Measurements from ENCODE around the gene SCYGR1.
"Not testable (repeated sequence)": the region's sequence is repeated elsewhere in the genome, so short reads cannot be mapped to it uniquely, and the experiment has no call there.

The SCYGR1 gene

DNA sequence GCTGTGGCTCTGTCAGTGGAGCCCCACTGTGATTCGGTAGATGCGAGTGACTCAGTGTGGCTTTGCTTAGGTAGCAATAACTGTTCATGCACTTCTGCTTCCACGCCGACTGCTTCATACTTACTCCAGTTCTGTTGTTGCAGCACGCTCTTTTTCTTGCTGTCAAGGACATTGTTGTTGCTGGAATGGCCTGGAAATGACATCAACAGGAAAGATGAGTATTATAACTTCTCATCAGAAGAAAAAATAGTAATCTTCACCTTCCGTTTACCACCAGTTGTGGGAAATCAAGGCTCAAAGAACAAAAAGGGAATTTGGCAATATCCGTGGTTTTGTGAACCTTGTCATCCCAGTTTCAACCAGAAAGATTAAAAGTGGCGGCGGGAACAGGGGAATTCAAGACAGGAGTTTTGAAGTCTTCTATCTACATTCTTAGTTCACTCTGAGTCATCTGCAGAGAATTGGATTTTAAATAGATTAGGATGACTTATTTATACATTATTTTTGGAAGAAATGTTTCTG is 16.9 kb downstream of the SCYGR1 start:
- DNase-seq (ENCODE audit: low spot score) = no peak

DNA sequence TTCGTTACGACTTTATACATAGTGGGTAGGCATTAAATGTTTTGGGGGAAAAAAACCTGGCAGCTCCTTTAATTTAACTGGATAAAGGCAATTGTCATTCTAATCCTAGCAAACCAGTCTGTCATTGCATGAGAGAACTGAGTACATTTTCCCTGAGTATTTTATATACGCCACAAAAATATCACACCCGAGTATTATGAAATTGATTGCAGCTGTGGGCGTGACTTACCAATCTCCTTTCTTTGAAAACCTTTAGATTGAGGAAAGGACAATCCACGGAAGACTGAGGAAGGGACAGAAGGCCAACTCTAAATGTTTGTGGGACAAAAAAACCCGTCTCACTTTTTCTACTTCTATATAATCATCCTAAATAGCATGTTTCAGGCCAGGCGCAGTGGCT is 17.7 kb downstream of the SCYGR1 start:
- DNase-seq (ENCODE audit: low spot score) = no peak

DNA sequence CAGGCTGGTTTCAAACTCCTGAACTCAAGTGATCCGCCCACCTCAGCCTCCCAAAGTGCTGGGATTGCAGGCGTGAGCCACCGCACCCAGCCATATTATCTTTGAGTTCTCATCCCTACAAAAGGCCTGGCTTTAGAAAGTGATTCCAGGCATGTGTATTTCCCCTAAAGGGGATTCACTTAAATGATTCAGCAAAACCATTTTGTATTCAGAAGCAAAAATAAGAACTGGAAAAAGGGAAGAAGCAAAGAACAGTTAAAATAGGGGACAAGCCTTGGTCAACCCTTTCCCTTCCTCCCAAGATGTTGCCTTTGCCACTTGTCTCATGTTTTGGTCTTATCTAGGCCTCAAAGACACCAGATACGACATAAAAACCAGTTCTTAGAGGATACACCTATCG is 19.2 kb downstream of the SCYGR1 start:
- DNase-seq (ENCODE audit: low spot score) = no peak

DNA sequence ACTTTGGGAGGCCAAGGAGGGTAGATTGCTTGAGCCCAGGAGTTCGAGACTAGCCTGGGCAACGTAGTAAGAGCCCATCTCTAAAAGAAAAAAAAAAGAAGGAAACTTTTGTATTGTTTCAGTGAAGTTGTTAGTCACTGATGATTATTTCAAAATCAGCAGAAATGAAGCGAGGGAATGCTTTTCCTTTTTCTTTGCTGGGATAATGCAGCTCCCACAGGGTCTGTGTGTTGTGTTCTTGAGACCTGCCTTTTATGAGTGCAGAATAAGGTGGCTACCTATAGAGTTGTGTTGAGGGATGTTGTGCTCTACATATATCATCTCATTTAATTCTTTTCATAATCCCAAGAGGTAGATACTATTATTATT is 20.3 kb downstream of the SCYGR1 start:
- no peak for DNase-seq (ENCODE audit: low spot score)

DNA sequence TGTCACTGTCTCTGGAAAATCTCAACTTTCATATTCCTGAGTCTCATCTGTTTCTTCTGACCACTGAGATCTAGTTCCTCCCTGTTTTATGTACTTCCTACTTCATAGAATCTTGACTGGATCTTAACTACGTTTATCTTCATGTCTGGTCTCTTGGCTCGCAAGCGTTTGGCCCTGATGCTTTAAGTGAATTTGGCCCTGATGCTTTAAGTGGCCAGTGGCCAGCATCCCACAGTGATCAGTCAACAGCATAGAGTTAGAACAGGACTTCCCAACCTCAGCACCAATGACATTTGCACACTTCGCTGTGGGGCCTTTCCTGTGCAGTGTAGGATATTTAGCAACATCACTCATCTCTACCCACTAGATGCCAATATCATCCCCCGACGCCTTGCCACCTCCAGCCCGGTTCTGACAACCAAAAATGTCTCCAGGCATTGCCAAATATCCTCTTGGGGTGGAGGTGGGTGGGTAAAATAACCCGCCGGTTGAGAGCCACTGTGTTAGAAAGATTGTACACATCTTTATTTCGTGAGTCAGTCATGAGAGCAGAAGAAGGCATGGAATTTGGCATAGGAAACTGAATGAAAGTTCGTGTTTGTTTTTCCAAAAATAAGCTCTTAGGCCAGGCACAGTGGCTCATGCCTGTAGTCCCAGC is 20.9 kb downstream of the SCYGR1 start:
- DNase-seq (ENCODE audit: low spot score) = no peak

DNA sequence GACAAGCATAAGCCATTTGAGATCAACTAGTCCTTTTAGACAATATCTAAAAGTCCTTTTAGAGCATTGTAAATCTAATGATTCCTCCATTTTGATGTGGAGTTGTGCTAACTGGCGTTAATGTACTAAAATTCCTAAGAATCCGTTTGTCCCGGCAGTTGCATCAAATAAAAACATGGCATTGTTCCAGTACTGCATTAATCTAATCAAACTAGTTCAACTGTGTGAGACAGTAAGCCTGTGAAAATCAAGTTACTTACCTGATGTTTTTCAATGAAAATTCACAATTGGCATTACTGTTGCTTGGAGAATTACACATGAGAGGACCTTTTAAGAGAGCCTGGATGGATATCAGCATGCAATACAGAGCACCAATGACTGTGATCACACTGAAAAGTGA is 21.9 kb downstream of the SCYGR1 start:
- DNase-seq (ENCODE audit: low spot score) = no peak

DNA sequence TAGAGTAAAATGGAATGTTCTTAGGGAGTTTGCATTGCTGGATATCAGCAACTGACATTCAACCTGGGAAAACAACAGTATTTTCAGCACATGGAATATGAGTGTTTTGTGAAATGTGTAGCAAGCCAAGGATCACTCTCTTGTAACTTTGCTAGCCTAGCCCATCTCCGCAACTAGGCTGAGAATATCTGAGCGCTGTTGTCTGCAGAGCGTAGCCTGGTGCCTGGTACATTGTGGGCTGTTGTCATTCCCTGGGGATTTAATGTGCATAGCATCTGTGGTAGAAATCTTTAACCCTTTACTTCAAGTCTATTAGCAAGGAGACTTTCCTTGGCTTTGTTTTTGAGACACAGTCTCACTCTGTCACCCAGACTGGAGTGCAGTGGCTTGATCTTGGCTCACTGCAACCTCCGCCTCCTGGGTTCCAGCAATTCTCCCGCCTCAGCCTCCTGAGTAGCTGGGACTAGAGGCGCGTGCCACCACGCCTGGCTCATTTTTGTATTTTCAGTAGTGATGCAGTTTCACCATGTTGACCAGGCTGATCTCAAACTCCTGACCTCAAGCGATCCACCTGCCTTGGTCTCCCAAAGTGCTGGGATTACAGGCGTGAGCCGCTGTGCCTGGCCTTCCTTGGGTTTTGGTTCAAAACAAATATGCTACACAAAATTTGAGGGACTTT is 23.0 kb downstream of the SCYGR1 start:
- DNase-seq (ENCODE audit: low spot score) = not testable (repeated sequence)

DNA sequence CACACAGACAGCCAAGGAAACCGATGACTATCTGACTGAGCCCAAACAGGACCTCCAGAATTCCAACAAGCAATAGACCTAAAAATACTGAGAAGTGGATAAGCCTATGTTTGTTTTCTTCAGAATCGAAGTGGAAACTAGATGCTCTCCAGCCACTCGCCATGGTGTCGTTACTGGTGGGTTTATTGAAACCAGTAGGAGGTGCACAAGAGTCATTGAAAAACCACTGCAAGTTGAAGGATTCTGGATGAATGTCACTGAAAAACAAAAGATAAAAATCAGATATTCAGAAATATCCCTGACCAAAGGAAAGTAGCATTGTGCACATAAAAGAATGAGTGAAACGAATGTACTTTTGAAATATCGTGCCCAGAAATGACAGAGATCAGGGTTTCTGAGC is 24.0 kb downstream of the SCYGR1 start:
- no peak for DNase-seq (ENCODE audit: low spot score)

DNA sequence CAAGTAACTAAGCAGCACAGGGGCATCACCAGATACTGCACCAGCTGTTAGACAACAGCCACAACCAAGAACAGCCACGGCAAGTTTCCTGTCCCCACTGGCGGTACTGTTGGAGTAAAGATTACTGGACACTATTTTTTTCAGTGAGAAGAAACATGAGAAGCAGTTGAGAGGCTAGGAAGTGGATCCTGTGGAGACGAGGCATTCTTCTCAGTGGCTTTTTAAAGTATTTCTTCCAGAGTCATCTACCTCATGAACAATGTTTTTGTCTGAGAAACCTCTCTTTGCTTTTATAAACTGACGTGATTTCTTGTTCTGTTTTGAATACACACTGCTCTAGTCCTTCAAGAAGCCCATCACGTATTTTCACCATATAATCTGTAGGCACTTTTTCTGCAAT is 27.4 kb downstream of the SCYGR1 start:
- no peak for DNase-seq (ENCODE audit: low spot score)

DNA sequence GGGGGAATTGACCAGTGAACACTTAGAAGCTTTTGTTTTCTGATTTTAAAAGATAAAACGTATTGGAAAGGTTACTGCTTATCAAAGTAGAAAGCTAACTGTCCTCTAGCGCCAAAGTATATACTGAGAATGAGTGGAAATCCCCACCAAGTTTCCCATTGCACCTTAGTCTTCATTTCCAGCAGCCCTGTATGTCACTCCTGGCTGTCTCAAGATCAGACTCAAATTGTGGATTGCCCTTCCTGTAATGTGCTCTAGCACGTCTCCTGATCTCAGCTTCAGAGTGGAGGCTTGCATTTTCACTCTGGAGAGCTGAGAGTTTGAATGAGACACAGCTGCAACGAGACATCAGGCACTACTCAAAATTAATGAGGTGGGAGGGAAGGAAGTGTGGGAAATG is 36.1 kb downstream of the SCYGR1 start:
- DNase-seq (ENCODE audit: low spot score) = no peak

DNA sequence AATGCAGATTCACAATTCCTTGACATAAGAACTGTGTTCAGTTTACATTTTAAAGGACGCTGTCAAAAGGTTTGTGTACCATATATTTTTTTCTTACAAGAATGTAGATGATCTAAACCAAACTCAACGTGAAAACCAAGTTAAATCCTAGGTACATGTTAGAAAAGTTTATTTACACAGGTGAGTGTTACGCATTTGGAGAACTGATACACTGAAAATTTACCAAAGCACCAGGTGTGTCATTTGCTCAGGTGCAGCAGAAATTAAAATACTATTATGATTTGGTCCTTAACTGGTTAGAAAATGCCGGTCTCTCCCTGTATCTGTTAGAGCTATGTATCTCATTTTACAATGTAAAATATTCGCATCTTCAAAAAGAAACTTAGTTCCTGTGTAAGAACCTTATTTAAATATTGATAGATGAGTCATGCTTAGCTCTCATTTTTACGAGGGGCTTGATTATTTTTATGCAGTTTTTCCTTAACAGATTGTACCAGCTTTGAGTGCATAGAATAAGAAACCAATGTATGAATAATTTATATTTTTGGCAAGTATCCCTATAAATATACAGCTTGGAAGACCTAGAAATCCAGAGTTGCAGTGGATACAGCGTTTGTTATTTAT is 37.6 kb downstream of the SCYGR1 start:
- no peak for DNase-seq (ENCODE audit: low spot score)

DNA sequence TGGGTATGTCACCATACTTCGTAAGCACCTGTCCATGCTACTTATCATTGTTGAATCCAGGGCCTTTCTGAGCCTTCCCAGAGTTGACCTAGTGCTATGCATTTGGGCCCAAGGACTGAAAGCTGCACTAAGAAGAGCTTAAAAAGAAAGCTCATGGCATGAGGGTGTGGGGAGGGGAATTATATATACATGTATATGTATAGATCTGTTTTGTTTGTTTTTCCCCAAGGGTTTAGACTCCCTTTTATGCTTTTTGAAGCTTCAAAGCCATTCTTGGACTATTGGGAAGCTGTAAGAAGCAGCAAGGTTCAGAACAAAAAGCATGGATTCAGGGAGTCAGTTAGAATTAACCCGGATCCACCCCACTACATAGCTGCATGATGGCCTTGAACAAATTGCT is 39.4 kb downstream of the SCYGR1 start:
- no peak for DNase-seq (ENCODE audit: low spot score)

DNA sequence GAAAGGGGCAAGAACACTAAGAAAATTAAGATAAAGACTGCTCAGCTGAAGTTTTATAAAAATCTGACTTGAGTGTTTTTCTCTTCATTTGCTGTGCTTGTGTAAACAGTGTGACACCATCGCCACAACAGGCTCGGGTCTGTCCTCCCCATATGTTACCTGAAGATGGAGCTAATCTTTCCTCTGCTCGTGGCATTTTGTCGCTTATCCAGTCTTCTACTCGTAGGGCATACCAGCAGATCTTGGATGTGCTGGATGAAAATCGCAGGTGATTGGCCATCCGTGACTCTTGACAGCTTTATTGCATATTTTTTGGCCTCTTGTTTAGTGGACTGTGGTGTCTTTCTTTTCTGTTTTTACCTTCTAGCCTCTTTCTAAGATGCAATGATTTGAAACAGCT is 40.6 kb downstream of the SCYGR1 start:
- no peak for DNase-seq (ENCODE audit: low spot score)

DNA sequence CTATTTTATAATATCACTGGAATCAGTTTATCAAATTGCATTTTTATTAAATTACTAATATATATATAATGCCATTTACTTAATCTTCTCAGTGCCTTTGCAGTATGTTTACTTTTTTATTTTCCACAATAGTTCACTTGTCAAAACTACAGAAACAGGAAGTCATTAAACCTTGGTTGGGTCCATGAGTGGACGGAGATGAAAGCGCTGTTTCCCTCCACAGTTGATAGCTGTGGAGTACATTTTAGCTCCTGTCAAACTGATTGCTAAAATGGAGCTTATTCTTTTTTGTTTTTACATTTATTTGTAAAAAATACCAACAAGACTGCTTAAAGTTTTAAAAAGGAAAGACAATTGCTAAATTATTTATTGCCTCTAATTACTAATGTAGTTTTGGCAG is 43.5 kb downstream of the SCYGR1 start:
- DNase-seq (ENCODE audit: low spot score) = no peak

DNA sequence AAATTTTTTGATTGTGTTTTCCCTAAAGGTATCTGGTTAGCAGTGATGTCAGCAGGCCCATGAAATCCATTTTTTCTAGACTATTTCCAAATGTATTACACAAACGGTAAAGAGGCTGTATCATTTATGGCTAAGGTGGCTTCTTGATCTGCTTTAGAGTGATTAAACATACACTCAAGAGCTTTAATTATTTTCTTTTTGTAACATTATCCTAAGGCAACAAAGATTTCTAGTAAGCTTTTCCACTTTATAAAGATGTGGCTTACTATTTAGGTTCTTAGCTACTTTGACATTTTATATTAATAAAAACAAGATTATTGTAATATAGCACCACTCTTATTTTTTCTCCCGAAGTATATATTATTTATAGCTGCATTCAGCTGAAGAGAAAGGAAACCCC is 46.2 kb downstream of the SCYGR1 start:
- DNase-seq (ENCODE audit: low spot score) = no peak

DNA sequence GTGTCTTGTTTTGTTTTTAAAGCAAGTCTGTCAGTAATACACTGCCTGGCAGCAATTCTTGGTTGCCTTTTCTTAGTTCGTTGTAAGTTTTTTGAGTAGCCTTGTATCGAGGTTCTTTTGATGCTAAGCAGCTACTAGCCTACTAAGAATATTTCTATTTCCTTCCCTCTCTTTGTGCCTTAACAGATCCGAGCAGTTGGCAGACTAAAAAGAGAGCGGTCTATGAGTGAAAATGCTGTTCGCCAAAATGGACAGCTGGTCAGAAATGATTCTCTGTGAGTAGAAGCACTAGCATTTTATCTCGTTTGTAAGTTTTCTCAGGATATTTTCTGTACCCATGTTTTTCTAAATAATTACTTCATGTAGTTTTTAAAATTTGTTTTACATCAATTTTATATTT is 47.6 kb downstream of the SCYGR1 start:
- DNase-seq (ENCODE audit: low spot score) = no peak

DNA sequence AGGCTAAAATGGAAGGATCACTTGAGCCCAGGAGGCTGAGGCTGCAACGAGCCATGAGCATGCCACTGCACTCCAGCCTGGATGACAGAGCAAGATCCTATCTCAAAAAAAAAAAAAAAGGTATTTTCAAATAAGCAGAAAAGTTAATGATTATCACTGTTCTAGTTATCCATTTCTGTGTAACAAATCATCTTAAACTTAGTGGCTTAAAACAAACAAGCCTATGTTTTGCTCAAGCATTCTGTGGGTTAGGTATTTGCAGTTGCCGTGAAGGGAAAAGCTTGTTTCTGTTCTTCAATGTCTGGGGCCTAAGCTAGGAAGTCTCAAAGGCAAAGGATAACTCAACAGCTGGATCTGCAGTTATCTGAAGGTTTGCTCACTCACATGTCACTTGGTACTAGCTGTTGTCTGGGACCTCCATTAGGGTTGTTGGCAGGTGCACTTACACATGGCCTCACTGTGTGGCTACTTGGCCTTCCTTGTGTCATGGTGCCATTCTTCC is 48.6 kb downstream of the SCYGR1 start:
- no peak for DNase-seq (ENCODE audit: low spot score)
